GM18502 (cell line): ENCODE measurements around the gene PIGB.
"Not testable (repeated sequence)": the region's sequence is repeated elsewhere in the genome, so short reads cannot be mapped to it uniquely, and the experiment has no call there.

ENCODE experiments used
- ATAC-seq: cut with Tn5 transposase; IDR thresholded peaks from one replicate; pipeline ENCODE4 v1.9.1; 2021; ENCODE audit warnings: mild to moderate bottlenecking; ENCODE audit not compliant: unreplicated experiment, poor library complexity

The PIGB gene

DNA sequence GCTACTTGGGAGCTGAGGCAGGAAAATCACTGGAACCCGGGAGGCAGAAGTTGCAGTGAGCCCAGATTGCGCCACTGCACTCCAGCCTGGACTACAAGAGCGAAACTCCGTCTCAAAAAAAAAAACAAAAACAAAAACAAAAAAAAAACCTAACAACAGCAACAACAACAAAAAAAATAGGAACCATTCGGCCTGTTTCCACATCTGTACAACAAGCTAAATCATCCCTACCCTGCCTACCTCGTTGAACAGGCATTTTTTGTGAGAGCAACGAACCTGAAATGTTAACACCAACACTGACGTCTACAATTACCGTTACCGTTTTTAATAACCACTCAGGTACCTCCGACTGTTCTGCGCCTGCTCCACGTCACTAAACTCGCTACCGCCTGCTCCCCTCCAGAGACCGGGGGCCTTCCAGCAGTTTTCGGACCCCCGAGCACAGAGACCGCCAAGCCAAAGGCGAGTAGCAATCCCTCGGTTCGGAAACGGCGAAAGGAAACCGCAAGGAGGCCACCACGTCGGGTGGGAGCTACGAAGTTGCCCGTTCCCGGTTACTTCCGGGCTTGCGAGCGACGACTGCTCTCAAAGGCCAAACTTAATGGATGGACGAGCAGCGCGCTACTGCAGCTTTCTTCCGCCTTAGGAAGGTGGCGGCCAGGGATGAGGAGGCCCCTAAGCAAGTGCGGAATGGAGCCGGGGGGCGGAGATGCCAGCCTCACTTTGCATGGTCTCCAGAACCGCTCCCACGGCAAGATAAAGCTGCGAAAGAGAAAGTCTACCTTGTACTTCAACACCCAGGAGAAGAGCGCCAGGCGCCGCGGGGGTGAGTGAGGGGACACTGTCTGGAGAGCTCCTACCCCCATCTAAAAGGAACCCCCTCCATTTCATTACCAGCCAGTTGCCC is at the start of gene PIGB, which contains the start of gene PIGBOS1:
PIGB (plus strand) TSS at position 635 of the 907 bp plus-strand sequence; CDS start at position 664, 29 bp downstream.
PIGBOS1 (minus strand) TSS at position 536 of the 907 bp plus-strand sequence. CDS start 1,331 bp downstream, outside the sequence.
- ATAC-seq, result peak; percentile 93

DNA sequence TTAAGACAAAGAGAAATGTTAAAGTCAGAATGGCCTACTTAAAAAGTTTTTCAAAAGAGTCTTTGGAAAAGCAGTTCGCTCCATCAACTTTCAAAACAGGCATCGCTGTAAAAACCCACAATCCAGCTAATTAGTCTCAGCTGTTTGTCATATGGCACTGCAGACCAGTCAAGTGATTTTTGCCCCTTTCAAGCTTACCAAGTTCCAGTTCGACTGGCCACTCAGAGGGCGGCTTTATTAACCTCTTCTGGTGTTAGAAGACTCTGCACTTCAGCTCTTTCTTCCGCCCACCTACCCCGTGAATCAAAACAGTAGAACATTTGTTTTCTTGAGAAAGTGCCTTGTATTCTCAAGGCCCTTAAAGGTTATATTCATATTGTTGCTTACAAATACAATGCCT is 48.7 kb upstream of the PIGB start:
- ATAC-seq, result no peak

DNA sequence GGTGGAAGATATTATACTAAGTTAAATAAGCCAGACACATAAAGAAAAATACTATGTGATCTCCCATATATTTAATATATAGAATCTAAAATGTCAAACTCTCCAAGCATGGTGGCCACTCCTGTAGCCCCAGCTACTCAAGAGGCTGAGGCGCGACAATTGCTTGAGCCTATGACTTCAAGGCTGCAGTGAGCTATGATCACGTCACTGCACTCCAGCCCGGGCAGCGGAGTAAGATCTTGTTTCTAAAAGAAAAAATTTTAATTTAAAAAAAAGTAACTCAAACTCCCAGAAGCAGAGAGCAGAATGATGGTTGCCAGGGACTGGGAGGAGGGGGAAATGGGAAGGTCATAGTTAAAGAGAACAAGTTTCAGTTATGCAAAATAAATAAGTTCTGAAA is 42.7 kb upstream of the PIGB start:
- no peak for ATAC-seq

DNA sequence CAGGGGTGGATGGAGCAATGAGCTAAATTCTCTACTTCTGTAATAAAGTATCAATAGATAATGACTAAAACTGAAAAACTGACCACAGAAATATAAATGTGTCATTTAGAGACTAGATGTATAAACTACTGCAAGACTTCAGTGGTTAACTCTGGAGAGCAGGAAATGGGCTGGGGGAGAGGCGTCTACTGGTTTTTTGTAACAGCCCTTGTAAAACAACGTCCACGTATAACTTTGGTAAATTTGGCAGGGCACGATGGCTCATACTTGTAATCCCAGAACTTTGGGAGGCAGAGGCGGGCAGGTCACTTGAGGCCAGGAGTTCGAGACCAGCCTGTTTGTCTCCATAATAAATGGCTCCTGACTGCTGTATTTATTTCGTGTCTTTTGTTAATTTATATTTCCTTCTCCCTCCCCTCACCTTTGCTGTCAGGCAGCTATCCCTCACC is 41.9 kb upstream of the PIGB start:
- ATAC-seq, result peak; percentile 55

DNA sequence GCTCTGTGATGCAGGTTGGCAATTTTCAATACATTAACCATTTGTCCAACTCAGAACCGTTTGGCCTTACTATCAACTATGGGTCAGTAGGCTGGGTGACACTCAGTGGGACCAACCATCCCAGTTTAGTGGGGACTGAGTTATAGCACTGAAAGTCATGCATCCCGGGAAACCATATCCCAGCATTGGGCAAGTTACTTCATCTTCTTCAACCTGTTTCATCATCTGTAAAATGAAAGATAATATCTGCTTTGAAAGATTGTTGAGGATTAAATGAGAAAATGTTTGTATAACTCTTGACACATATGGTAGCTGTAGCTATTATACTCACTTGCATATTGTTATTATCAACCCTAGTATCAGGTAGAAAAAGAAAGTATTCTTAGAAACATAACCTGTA is 41.3 kb upstream of the PIGB start:
- ATAC-seq, result no peak

DNA sequence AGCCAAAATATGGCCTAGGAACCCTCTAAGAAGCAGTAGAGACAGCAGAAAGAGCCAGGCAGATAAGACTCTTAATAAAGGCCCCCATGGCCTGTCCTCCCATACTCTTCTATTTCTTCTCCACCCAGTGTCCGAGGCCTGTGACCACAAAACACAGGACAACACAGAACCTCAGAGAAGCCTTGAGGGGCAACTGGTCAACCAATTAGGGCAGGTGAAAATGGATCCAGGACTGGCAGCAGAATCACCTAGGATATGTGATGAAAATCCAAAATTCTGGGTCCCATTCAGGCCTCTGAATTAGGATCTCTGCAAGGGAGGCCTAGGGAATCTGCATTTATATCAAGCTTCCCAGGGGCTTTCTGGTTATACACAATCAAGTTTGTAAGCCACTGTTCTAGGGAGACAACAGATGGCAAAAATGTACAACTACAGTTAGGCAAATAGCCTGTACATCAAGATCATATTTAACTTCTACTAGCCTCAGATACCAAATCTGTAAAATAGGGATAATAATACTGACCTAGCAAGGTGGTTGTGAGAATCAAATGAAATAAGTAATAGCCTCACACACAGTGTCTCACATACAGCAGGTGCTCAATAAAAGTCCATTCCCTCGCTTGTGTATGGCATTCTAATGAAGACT is 39.8 kb upstream of the PIGB start:
- no peak for ATAC-seq

DNA sequence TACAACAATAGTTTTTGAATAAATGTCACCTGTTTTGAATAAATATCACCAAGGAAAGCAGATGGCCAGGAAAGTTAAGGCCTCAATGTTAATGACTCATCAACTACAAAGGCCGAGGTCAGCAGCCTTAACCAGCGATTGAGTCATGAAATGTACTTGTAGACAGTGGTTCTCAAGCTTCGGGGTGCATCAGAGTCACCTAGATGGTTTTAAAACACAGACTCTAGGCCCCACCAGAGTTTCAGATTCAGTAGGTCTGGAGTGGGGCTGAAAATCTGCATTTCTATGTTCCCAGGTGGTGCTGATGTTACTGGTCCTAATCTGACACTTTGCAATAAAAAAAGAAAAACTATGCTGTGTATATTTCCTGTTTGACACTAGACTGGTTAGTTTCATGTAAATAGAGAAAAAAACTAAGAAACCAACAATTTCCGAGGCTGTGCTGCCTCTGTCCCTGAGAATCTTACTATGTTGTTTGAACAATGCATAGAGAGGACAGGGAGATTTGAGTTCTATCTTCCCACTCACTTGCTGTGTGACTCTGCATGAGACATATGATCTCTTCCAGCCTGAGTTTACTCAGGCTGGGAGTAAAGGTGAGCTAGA is 39.2 kb upstream of the PIGB start:
- ATAC-seq, result peak; percentile 83

DNA sequence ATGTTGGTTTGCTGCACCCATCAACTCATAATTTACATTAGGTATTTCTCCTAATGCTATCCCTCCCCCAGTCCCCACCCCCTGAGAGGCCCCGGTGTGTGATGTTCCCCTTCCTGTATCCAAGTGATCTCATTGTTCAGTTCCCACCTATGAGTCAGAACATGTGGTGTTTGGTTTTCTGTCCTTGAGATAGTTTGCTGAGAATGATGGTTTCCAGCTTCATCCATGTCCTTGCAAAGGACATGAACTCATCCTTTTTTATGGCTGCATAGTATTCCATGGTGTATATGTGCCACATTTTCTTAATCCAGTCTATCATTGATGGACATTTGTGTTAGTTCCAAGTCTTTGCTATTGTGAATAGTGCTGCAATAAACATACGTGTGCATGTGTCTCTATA is 38.4 kb upstream of the PIGB start:
- ATAC-seq, result not testable (repeated sequence)

DNA sequence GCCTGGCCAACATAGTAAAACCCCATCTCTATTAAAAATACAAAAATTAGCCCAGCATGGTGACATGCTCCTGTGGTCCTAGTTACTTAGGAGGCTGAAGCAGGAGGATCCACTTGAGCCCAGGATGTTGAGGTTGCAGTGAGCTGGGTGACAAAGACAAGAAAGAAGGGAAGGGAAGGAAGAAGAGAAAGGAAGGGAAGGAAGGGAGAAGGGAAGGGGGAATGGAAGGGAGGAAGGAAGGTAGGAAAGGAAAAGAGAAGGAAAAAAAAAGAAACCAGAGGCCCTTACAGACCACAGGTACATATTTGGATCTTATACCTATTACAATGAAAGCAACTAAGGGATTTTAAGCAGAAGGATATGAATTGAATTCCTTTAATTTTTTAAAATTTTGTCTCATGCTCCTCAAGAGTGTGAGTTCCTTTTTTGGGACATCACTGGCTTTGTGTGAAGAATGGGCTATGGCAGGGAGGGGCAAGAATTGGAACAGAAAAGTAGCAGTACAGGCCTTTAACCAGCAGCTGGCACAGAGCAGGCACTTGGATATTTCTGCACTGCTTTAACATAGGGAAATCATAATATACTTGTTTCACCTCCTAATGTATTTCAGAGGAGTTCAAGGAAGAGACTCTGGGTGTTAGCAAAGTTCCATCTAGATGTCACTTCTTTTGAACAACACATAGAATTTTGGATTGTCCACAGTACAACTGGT is 37.3 kb upstream of the PIGB start:
- no peak for ATAC-seq

DNA sequence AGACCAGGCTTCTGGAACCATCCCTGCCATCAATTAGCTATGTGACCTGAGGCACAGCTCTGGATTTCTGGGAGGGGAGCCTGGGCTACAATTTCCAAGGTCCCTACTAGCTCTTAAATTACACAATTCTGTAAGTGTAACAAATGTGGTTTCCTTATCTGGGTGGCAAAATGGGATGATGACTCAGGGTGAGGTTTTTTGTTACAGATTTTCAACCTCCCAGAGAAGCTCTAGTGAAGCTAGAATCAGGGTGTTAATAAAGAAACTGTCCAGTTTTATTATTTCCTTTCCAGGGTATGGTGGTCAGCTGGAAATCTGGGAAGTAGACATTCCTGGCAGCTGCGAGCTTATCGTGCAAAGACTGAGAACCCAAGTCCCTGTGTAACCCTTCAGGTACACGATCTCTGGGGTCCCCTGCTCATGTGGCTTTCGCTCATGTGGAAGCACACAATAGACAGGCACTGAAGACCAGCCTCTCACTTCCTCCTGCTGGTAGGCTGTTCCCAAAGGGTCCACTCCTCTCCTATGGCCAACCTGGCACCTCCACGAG is 36.7 kb upstream of the PIGB start:
- no peak for ATAC-seq

DNA sequence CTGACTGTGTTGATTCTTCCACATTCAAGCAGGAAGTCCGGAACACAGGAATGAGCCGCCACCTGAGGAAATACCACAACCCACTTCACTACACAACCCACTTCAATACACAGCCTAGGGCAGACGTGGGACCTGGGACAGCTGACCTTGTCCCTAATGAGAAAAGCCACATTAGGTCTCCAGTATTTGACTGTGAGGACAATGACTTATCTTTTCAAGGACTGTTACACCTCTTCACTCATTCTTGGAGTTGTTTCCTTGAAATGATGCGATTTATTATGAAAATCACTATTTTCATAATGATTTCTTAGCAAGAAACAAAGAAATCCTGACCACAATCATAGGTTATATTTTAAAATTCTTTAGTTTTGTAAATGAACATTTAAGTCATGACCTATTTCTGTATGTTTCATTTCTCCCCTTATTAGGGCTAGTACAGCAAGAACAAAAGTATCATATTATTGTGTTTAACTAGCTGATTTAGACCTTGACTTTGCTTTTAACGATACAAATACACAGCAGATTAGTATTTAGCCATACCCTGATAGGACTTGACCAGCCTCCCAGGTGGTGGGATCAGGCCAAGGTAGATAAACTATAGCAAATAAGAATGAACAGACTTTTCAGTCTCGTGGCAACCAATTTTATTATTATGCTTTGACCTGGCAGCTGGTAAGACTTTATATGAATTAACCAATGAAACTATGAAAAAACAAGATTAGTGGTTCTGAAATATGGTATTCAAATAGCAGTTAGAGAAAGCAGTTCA is 35.5 kb upstream of the PIGB start:
- no peak for ATAC-seq

DNA sequence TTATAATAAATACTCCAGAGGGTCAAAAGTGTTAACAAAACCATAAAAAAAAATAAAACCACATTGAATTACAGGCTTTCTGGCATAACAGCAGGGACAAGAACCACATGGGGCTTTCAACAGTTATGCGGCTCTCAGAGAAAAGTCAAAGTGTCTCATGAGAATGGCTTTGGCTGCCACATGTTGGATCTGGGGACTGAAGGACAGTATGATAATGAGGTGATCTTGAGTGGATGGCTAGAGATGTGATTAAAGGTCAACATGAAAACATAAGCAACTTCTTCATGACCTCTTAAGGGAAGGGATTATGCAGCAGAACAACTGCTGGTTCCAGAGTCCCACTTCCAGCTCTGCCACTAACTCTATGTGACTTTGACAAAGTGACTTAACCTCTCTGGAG is 34.6 kb upstream of the PIGB start:
- no peak for ATAC-seq

DNA sequence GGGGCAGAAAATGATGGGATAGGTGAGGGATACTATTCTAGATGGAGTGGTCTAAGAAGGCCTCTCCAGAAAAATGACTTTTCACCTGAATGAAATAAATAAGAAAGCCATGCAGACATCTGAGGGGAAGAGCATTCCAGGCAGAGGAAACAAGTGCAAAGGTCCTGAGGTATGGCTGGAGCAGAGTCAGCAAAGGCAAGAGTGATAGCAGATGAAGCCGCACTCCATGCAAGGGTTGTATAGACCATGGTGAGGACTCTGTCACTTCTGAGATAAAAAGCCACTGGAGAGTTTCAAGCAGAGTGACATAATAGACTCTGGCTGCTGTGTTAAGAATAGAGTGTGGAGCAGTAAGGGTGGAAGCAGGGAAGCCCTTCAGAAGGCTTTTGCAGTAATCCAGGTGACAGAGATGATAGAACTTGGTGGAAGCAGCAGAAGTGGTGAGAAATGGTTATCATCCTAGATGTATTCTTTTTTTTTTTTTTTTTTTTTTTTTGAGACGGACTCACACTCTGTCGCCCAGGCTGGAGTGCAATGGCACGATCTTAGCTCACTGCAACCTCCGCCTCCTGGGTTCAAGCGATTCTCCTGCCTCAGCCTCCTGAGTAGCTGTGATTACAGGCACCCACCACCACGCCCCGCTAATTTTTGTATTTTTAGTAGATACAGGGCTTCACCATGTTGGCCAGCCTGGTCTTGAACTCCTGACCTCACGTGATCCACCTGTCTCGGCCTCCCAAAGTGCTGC is 32.4 kb upstream of the PIGB start:
- ATAC-seq, result not testable (repeated sequence)

DNA sequence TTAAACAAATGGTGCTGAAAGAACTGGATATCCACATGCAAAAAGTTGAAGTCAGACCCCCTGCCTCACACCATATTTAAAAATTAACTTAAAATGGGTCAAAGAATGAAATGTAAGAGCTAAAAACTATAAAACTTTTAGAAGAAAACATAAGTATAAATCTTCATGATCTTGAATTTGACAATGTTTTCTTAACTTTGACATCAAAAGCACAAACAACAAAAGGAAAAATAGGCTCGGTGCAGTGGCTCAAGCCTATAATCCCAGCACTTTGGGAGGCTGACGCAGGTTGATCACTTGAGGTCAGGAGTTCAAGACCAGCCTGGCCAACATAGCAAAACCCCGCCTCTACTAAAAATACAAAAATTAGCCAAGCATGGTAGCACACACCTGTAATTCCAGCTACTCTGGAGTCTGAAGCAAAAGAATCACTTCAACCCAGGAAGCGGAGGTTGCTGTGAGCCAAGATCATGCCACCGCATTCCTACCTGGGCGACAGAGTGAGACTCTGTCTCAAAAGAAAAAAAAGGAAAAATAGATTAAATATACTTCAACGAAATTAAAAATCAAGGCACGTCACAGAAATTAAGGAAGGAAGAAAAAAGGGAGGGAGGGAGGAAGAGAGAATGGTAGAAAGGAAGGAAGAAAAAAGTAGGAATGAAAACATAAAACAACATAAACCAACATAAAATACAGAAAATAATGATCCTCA is 30.9 kb upstream of the PIGB start:
- no peak for ATAC-seq

DNA sequence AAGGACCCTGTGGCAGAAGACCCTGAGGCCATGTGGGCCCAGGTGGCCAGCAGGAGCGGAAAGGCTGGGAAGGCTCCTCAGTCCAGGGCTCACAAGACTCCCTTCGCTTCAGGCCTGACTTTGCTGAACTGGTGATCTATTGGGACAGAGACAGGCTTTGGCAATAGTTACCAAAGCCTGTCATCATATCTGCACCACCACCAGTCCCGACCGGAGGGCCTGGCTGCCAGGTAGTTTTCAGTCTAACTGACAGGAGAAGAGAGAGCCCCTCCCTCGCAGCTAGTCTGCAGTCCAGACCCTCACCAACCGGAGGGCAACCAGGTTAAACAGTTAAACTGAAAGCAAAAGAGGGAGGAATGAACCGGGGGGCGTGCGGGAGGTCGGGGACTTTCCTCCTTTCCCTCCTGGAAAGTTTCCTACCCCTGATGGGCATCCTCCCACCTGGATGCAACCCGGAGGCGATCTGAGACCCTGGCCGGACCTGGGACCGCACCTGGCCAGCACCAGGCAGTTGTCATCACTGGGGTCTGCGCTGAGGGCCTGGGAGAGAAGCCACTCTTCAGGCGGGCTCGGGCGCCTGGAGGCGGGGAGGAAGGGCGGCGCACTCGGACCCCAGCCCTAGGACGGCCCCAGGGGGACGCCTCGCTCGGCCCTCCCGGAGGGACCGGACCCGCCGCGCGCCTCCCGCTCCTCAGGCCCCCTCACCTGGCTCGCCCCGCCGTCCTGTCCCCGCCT is 29.8 kb upstream of the PIGB start:
- ATAC-seq, result peak; percentile 50

DNA sequence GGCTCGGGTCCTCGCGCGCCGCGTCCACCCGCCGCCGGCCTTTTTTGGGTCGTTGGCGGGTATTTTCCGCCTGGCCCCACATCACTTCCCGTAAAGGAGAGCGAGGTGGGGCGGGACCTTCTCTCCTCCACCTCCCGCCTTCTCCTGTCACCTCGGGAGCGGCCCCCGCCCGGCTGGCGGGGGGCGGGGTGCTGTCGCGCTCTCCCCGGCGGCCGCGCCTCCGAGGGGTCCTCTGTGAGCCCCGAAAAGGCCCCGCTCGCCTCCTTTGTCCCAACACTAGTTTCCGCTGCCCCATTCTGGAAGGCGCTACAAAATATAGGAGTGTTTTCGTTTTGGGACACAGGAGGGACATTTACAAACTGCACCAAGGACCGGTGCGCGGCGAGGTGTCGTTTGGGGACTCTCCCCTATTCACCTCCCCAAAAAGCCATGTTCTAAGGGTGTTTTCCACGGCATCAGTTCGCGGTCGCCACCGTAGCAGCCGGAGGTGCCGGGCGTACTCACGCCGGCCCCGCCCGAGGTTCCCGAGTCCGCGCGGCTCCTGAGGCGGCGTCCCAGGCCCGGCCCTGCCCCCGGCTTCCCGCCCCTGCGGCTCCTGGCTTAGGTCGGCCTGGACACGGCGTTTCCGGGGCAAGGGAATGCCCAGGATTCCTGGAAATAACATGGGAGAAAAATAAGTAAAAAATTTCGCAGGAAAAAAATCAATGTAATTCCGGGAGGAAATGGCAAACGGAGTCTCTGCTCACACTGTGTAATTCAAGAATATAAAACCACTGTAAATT is 29.1 kb upstream of the PIGB start, which contains the start of gene RAB27A:
RAB27A (minus strand) TSS at position 68 of the 782 bp plus-strand sequence. CDS start 54,879 bp downstream, outside the sequence.
- ATAC-seq, result peak; percentile 75
